ENCODE measurements around the gene MBP. TPM values are rescaled to one million over a fixed set of nuclear protein-coding genes. Genes with fewer than 3 reads are reported as not detected.
"Not testable (repeated sequence)": the region's sequence is repeated elsewhere in the genome, so short reads cannot be mapped to it uniquely, and the experiment has no call there.

MBP gene
- total RNA-seq, 3 donors from 2014 or later: 37.9 to 48.5 (median 47.4) TPM

DNA sequence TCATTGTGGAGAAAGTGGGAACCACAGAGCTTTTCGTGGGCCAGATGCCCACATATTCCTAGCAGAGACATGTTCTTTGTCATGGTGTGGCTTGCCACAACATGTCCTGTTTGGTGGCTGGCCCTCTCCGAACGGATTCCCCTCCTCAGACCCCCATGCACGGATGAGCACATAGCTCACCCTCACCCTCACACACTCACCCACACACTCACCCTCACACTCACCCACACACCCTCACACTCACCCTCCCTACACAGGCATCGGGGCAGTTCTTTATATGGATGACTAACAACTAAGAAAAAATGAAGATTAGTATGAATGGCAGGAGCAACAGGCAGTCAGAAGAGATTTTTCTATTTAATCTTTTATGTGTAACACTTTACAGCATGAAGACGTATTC is 160.3 kb downstream of the MBP start:
- no peak for TF ChIP-seq CTCF (IDR thresholded peaks at IDR 0.05)
- Histone ChIP-seq H3K4me3 (no peak overlapping the region), H3K36me3 (ENCODE audit: low read depth) (no peaks in the 10 kb centered on the region), H3K9me3 (no peaks in the 10 kb centered on the region), H3K4me1 (ENCODE audit: low read depth) (peaks cover 4% of the 10 kb centered on the region)
- no peak for DNase-seq
- intact Hi-C loops (cut with DNase I, micrococcal nuclease): no loop called here
- no peak for ATAC-seq

- TF ChIP-seq CTCF (IDR thresholded peaks at IDR 0.05): no peak
- H3K36me3 ChIP-seq (ENCODE audit: low read depth): no peaks in the 10 kb centered on the region
- no peak for ATAC-seq
- H3K4me1 ChIP-seq (ENCODE audit: low read depth): no peaks in the 10 kb centered on the region
- no peak overlapping the region for H3K4me3 ChIP-seq
- intact Hi-C loops (cut with DNase I, micrococcal nuclease): no loop called here
- no peak for DNase-seq
- no peaks in the 10 kb centered on the region for H3K9me3 ChIP-seq
These were observed 161.6 kb downstream of the MBP start for GRCh38 chr18:76970770-76971559.

- Histone ChIP-seq H3K4me3 (no peak overlapping the region), H3K4me1 (ENCODE audit: low read depth) (no peaks in the 10 kb centered on the region), H3K9me3 (no peaks in the 10 kb centered on the region), H3K36me3 (ENCODE audit: low read depth) (no peaks in the 10 kb centered on the region)
- ATAC-seq: no peak
- DNase-seq: no peak
- intact Hi-C loops (cut with DNase I, micrococcal nuclease): no loop called here
- TF ChIP-seq CTCF (IDR thresholded peaks at IDR 0.05): no peak
These were observed 164.7 kb downstream of the MBP start for GRCh38 chr18:76967721-76968472.

GRCh38 chr18:76967299-76967698 is 165.3 kb downstream of the MBP start:
- ATAC-seq; H3K9me3 ChIP-seq; H3K4me3 ChIP-seq; intact Hi-C loops (cut with DNase I, micrococcal nuclease); H3K4me1 ChIP-seq (ENCODE audit: low read depth); H3K36me3 ChIP-seq (ENCODE audit: low read depth); DNase-seq: not testable (repeated sequence)

DNA sequence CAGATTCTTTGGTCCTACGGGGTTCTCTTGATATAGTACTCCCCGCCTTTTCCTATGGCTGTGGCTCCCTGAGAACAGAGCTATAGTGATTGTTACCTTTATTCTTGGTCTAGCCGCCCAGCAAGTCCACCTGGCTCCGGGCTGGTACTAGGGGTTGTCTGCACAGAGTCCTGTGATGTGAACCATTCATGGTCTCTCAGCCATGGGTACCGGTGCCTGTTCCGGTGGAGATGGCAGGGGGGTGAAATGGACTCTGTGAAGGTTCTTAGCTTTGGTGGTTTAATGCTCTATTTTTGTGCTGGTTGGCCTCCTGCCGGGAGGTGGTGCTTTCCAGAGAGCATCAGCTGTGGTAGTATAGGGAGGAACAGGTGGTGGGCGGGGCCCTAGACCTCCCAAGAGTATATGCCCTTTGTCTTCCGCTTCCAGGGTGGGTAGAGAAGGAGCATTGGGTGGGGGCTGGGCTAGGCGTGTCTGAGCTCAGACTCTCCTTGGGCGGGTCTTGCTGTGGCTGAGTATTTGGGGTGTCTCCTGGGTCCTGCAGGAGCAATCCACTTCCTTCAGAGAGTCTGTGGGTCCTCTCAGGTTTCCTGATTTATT is 166.9 kb downstream of the MBP start:
- peak; percentile 59 for ATAC-seq

GRCh38 chr18:76963936-76964335 is 168.6 kb downstream of the MBP start:
- H3K36me3 ChIP-seq (ENCODE audit: low read depth): no peaks in the 10 kb centered on the region
- no peak for TF ChIP-seq CTCF (IDR thresholded peaks at IDR 0.05)
- H3K4me3 ChIP-seq: no peak overlapping the region

More for the DNA sequence above, 166.9 kb downstream of the MBP start:
- H3K4me1 ChIP-seq (ENCODE audit: low read depth); H3K4me3 ChIP-seq; H3K36me3 ChIP-seq (ENCODE audit: low read depth); intact Hi-C loops (cut with DNase I, micrococcal nuclease); H3K9me3 ChIP-seq: not testable (repeated sequence)
- DNase-seq: peak; percentile 74 to 86 (median 75)

More at GRCh38 chr18:76963936-76964335, 168.6 kb downstream of the MBP start:
- intact Hi-C loops (cut with DNase I, micrococcal nuclease): no loop called here
- ATAC-seq: no peak
- DNase-seq: no peak
- no peaks in the 10 kb centered on the region for H3K4me1 ChIP-seq (ENCODE audit: low read depth)
- no peaks in the 10 kb centered on the region for H3K9me3 ChIP-seq

All from mucosa of descending colon (tissue), 3 donors.